ENCODE measurements around the gene IL12A. TPM values are rescaled to one million over a fixed set of nuclear protein-coding genes. Genes with fewer than 3 reads are reported as not detected.

IL12A gene
- total and polyA plus RNA-seq, 7 experiments from 2014 or later, result 0.17 to 1.8 (median 0.93) TPM

- peaks cover 24 to 55% (median 40%) of the 10 kb centered on the region in 5 donors for H3K27me3 Mint-ChIP-seq
- Histone ChIP-seq H3K9me3 (ENCODE audit: control insufficient read depth in 2 of 3, low read length in 3 of 3) (no peaks in the 10 kb centered on the region), H3K4me3 (ENCODE audit: low read length) (no peak overlapping the region), H3K36me3 (ENCODE audit: control insufficient read depth in 2 of 3, insufficient read depth in 3 of 3, low read length in 3 of 3) (no peaks in the 10 kb centered on the region), H3K27me3 (ENCODE audit: control insufficient read depth in 2 of 2, insufficient read depth in 2 of 2, low read length in 2 of 2) (no peaks in the 10 kb centered on the region), H3K27ac (ENCODE audit: low read depth, low read length) (no peak overlapping the region), H3K4me1 (ENCODE audit: control insufficient read depth in 2 of 2, insufficient read depth in 2 of 2, low read length in 2 of 2) (no peaks in the 10 kb centered on the region)
- ATAC-seq, result no peak
- ChIA-PET POLR2A (no interaction called here), CTCF (no interaction called here)
- H3K4me1 Mint-ChIP-seq, result peaks cover 0 to 4% (median 0%) of the 10 kb centered on the region in 7 donors
- no peak overlapping the region for H3K27ac Mint-ChIP-seq
- H3K36me3 Mint-ChIP-seq, result no peaks in the 10 kb centered on the region
- no peaks in the 10 kb centered on the region for H3K9me3 Mint-ChIP-seq
- DNase-seq, result no peak
- H3K4me3 Mint-ChIP-seq, result no peak overlapping the region
- intact Hi-C loops (cut with micrococcal nuclease), result no loop called here
Observed at GRCh38 chr3:159950156-159950898, 38.3 kb upstream of the IL12A start.

GRCh38 chr3:159951540-159951939, 37.1 kb upstream of the IL12A start:
- DNase-seq, result no peak
- H3K4me1 Mint-ChIP-seq, result peaks cover 0 to 4% (median 0%) of the 10 kb centered on the region in 7 donors
- Histone ChIP-seq H3K4me3 (ENCODE audit: low read length) (no peak overlapping the region), H3K9me3 (ENCODE audit: control insufficient read depth in 2 of 3, low read length in 3 of 3) (no peaks in the 10 kb centered on the region), H3K27ac (ENCODE audit: low read depth, low read length) (no peak overlapping the region), H3K27me3 (ENCODE audit: control insufficient read depth in 2 of 2, insufficient read depth in 2 of 2, low read length in 2 of 2) (no peaks in the 10 kb centered on the region), H3K36me3 (ENCODE audit: control insufficient read depth in 2 of 3, insufficient read depth in 3 of 3, low read length in 3 of 3) (no peaks in the 10 kb centered on the region), H3K4me1 (ENCODE audit: control insufficient read depth in 2 of 2, insufficient read depth in 2 of 2, low read length in 2 of 2) (no peaks in the 10 kb centered on the region)
- ChIA-PET CTCF (no interaction called here), POLR2A (no interaction called here)
- no peaks in the 10 kb centered on the region for H3K36me3 Mint-ChIP-seq
- peaks cover 28 to 55% (median 44%) of the 10 kb centered on the region in 5 donors for H3K27me3 Mint-ChIP-seq
- H3K27ac Mint-ChIP-seq, result no peak overlapping the region
- no peak for ATAC-seq
- H3K9me3 Mint-ChIP-seq, result peaks cover 0 to 3% (median 0%) of the 10 kb centered on the region in 11 donors
- H3K4me3 Mint-ChIP-seq, result no peak overlapping the region
- intact Hi-C loops (cut with micrococcal nuclease), result no loop called here

- ATAC-seq, result peak; percentile 54
- Mint-ChIP-seq H3K27ac (no peak overlapping the region), H3K27me3 (peaks cover 28 to 45% (median 35%) of the 10 kb centered on the region in 5 donors), H3K4me1 (peaks cover 0 to 2% (median 0%) of the 10 kb centered on the region in 7 donors), H3K9me3 (peaks cover 0 to 3% (median 0%) of the 10 kb centered on the region in 11 donors), H3K36me3 (no peaks in the 10 kb centered on the region), H3K4me3 (no peak overlapping the region)
- Histone ChIP-seq H3K4me1 (ENCODE audit: control insufficient read depth in 2 of 2, insufficient read depth in 2 of 2, low read length in 2 of 2) (no peaks in the 10 kb centered on the region), H3K4me3 (ENCODE audit: low read length) (no peak overlapping the region), H3K9me3 (ENCODE audit: control insufficient read depth in 2 of 3, low read length in 3 of 3) (no peaks in the 10 kb centered on the region), H3K27ac (ENCODE audit: low read depth, low read length) (no peak overlapping the region), H3K27me3 (ENCODE audit: control insufficient read depth in 2 of 2, insufficient read depth in 2 of 2, low read length in 2 of 2) (no peaks in the 10 kb centered on the region), H3K36me3 (ENCODE audit: control insufficient read depth in 2 of 3, insufficient read depth in 3 of 3, low read length in 3 of 3) (no peaks in the 10 kb centered on the region)
- intact Hi-C loops (cut with micrococcal nuclease), result no loop called here
- DNase-seq, result no peak
- POLR2A ChIA-PET, result no interaction called here
- CTCF ChIA-PET, result no interaction called here
Observed at GRCh38 chr3:159953325-159954085, 35.1 kb upstream of the IL12A start.

- no peak overlapping the region for H3K27ac ChIP-seq (ENCODE audit: low read depth, low read length)
- H3K27me3 Mint-ChIP-seq, result peaks cover 3 to 29% (median 4%) of the 10 kb centered on the region in 5 donors
- DNase-seq, result no peak
- H3K36me3 Mint-ChIP-seq, result no peaks in the 10 kb centered on the region
- H3K9me3 ChIP-seq (ENCODE audit: control insufficient read depth in 2 of 3, low read length in 3 of 3), result no peaks in the 10 kb centered on the region
- H3K4me1 Mint-ChIP-seq, result no peaks in the 10 kb centered on the region
- intact Hi-C loops (cut with micrococcal nuclease), result no loop called here
- no peak for ATAC-seq
- no peak overlapping the region for H3K4me3 ChIP-seq (ENCODE audit: low read length)
- no peaks in the 10 kb centered on the region for H3K4me1 ChIP-seq (ENCODE audit: control insufficient read depth in 2 of 2, insufficient read depth in 2 of 2, low read length in 2 of 2)
- H3K27ac Mint-ChIP-seq, result no peak overlapping the region
- POLR2A ChIA-PET, result no interaction called here
- CTCF ChIA-PET, result no interaction called here
- H3K4me3 Mint-ChIP-seq, result no peak overlapping the region
- no peaks in the 10 kb centered on the region for H3K27me3 ChIP-seq (ENCODE audit: control insufficient read depth in 2 of 2, insufficient read depth in 2 of 2, low read length in 2 of 2)
- no peaks in the 10 kb centered on the region for H3K36me3 ChIP-seq (ENCODE audit: control insufficient read depth in 2 of 3, insufficient read depth in 3 of 3, low read length in 3 of 3)
- H3K9me3 Mint-ChIP-seq, result peaks cover 0 to 3% (median 0%) of the 10 kb centered on the region in 11 donors
Observed at GRCh38 chr3:159960188-159961148, 28.2 kb upstream of the IL12A start.

- DNase-seq, result no peak
- Histone ChIP-seq H3K9me3 (ENCODE audit: control insufficient read depth in 2 of 3, low read length in 3 of 3) (no peaks in the 10 kb centered on the region), H3K4me3 (ENCODE audit: low read length) (no peak overlapping the region), H3K27me3 (ENCODE audit: control insufficient read depth in 2 of 2, insufficient read depth in 2 of 2, low read length in 2 of 2) (no peaks in the 10 kb centered on the region), H3K27ac (ENCODE audit: low read depth, low read length) (no peak overlapping the region), H3K36me3 (ENCODE audit: control insufficient read depth in 2 of 3, insufficient read depth in 3 of 3, low read length in 3 of 3) (no peaks in the 10 kb centered on the region), H3K4me1 (ENCODE audit: control insufficient read depth in 2 of 2, insufficient read depth in 2 of 2, low read length in 2 of 2) (no peaks in the 10 kb centered on the region)
- H3K4me1 Mint-ChIP-seq, result no peaks in the 10 kb centered on the region
- H3K36me3 Mint-ChIP-seq, result no peaks in the 10 kb centered on the region
- intact Hi-C loops (cut with micrococcal nuclease), result no loop called here
- POLR2A ChIA-PET, result no interaction called here
- no peak overlapping the region for H3K27ac Mint-ChIP-seq
- peaks cover 7 to 27% (median 13%) of the 10 kb centered on the region in 5 donors for H3K27me3 Mint-ChIP-seq
- CTCF ChIA-PET, result no interaction called here
- no peaks in the 10 kb centered on the region for H3K9me3 Mint-ChIP-seq
- no peak overlapping the region for H3K4me3 Mint-ChIP-seq
- no peak for ATAC-seq
Observed at GRCh38 chr3:159964166-159964973, 24.3 kb upstream of the IL12A start.

- Mint-ChIP-seq H3K27me3 (peaks cover 24 to 48% (median 39%) of the 10 kb centered on the region in 5 donors), H3K9me3 (peaks cover 0 to 4% (median 0%) of the 10 kb centered on the region in 11 donors), H3K4me1 (no peaks in the 10 kb centered on the region), H3K36me3 (no peaks in the 10 kb centered on the region), H3K27ac (no peak overlapping the region), H3K4me3 (no peak overlapping the region)
- Histone ChIP-seq H3K36me3 (ENCODE audit: control insufficient read depth in 2 of 3, insufficient read depth in 3 of 3, low read length in 3 of 3) (no peaks in the 10 kb centered on the region), H3K27me3 (ENCODE audit: control insufficient read depth in 2 of 2, insufficient read depth in 2 of 2, low read length in 2 of 2) (no peaks in the 10 kb centered on the region), H3K4me1 (ENCODE audit: control insufficient read depth in 2 of 2, insufficient read depth in 2 of 2, low read length in 2 of 2) (no peaks in the 10 kb centered on the region), H3K4me3 (ENCODE audit: low read length) (no peak overlapping the region), H3K27ac (ENCODE audit: low read depth, low read length) (no peak overlapping the region), H3K9me3 (ENCODE audit: control insufficient read depth in 2 of 3, low read length in 3 of 3) (no peaks in the 10 kb centered on the region)
- intact Hi-C loops (cut with micrococcal nuclease), result no loop called here
- ATAC-seq (no peak), DNase-seq (no peak)
- POLR2A ChIA-PET, result no interaction called here
- CTCF ChIA-PET, result no interaction called here
Observed at GRCh38 chr3:159971311-159971710, 17.3 kb upstream of the IL12A start.

Data from naive thymus-derived CD4-positive, alpha-beta T cell (primary cell).